Activated gamma-delta T cell (primary cell): ENCODE measurements around the gene BCAT1.
"Not testable (repeated sequence)": the region's sequence is repeated elsewhere in the genome, so short reads cannot be mapped to it uniquely, and the experiment has no call there.

Experiments used
- DNase-seq: peaks from one replicate; lab custom pipeline; 2025; lab: John Stamatoyannopoulos, UW

BCAT1 gene

GRCh38 chr12:24960222-24960855, 11.4 kb upstream of the BCAT1 start:
- DNase-seq = no peak

GRCh38 chr12:24956351-24956750, 7.5 kb upstream of the BCAT1 start:
- DNase-seq = not testable (repeated sequence)

GRCh38 chr12:24955853-24956252, 7.0 kb upstream of the BCAT1 start:
- DNase-seq = no peak

- DNase-seq = no peak
Observed at GRCh38 chr12:24955389-24955788, 6.5 kb upstream of the BCAT1 start.

GRCh38 chr12:24954261-24954660, 5.4 kb upstream of the BCAT1 start:
- no peak for DNase-seq

GRCh38 chr12:24952389-24952788, 3.5 kb upstream of the BCAT1 start:
- no peak for DNase-seq

GRCh38 chr12:24950231-24950834, 1.4 kb upstream of the BCAT1 start:
- DNase-seq = no peak

- DNase-seq = no peak
Observed at GRCh38 chr12:24948420-24948756, 513 bp downstream of the BCAT1 start.

- DNase-seq = no peak
Observed at GRCh38 chr12:24947541-24948419, 1.1 kb downstream of the BCAT1 start.

GRCh38 chr12:24945845-24946244, 3.1 kb downstream of the BCAT1 start:
- DNase-seq = no peak

- no peak for DNase-seq
Observed at GRCh38 chr12:24945039-24945438, 3.9 kb downstream of the BCAT1 start.

GRCh38 chr12:24944601-24944975, 4.3 kb downstream of the BCAT1 start:
- DNase-seq = no peak

GRCh38 chr12:24943947-24944600, 4.8 kb downstream of the BCAT1 start:
- DNase-seq = no peak

GRCh38 chr12:24940157-24940556, 8.7 kb downstream of the BCAT1 start:
- no peak for DNase-seq

GRCh38 chr12:24939551-24939950, 9.3 kb downstream of the BCAT1 start:
- DNase-seq = not testable (repeated sequence)

GRCh38 chr12:24938341-24938740, 10.6 kb downstream of the BCAT1 start:
- no peak for DNase-seq

- no peak for DNase-seq
Observed at GRCh38 chr12:24937553-24938244, 11.2 kb downstream of the BCAT1 start.

GRCh38 chr12:24933694-24934407, 15.1 kb downstream of the BCAT1 start:
- DNase-seq = no peak

GRCh38 chr12:24931666-24932405, 17.1 kb downstream of the BCAT1 start:
- DNase-seq = no peak

- DNase-seq = no peak
Observed at GRCh38 chr12:24929953-24930352, 18.9 kb downstream of the BCAT1 start.
